HepG2 (cell line): ENCODE results near the gene NOS1.

ENCODE experiments used
- BCL6 ChIP-seq: IDR thresholded peaks from 2 replicates; pipeline ENCODE4 v1.6.1; 2016; ENCODE audit warnings: missing genetic modification reagents, missing compliant biosample characterization
- CTCF ChIP-seq: sonication (generic); formaldehyde crosslinking; IDR thresholded peaks from 2 replicates; pipeline ENCODE4 v1.5.0; 2020; ENCODE audit warnings: mild to moderate bottlenecking, missing genetic modification reagents, moderate library complexity
- FOSL2 ChIP-seq: sonication (generic); formaldehyde crosslinking; IDR thresholded peaks from 2 replicates; pipeline ENCODE4 v1.4.0; 2020; ENCODE audit warnings: missing genetic modification reagents
- KLF16 ChIP-seq, 2 experiments: sonication (generic) in 1 of 2; formaldehyde crosslinking in 1 of 2; IDR thresholded peaks; 2 replicates each; pipeline versions ENCODE4 v1.6.1 to v1.8.0; 2016 to 2023; ENCODE audit warnings: missing genetic modification reagents in 2 of 2, missing compliant biosample characterization in 1 of 2
- SMYD3 ChIP-seq: sonication (generic); formaldehyde crosslinking; IDR thresholded peaks from 2 replicates; pipeline ENCODE4 v1.8.1; 2023; ENCODE audit warnings: mild to moderate bottlenecking, missing genetic modification reagents
- ZNF232 ChIP-seq: sonication (generic); formaldehyde crosslinking; IDR thresholded peaks from 2 replicates; pipeline ENCODE4 v1.4.0; 2020; ENCODE audit warnings: missing genetic modification reagents, borderline replicate concordance
- ZNF331 ChIP-seq: sonication (generic); formaldehyde crosslinking; IDR thresholded peaks from 2 replicates; pipeline ENCODE4 v1.4.0; 2020; ENCODE audit warnings: missing genetic modification reagents
- TF ChIP-seq, protein P1 (sequence below): sonication (generic); formaldehyde crosslinking; IDR thresholded peaks from 2 replicates; pipeline ENCODE4 v1.8.1; 2022; ENCODE audit warnings: low read depth, mild to moderate bottlenecking, missing genetic modification reagents

GRCh38 chr12:117169548-117169947, 191.9 kb downstream of the NOS1 start:
- TF ChIP-seq ZNF232 (CRISPR knock-in tag) (no peak), KLF16 (CRISPR knock-in tag; IDR thresholded peaks at IDR 0.05) (no peak), BCL6 (CRISPR knock-in tag) (no peak), SMYD3 (no peak), FOSL2 (CRISPR knock-in tag) (no peak), CTCF (CRISPR knock-in tag) (no peak), ZNF331 (CRISPR knock-in tag) (no peak)
- TF ChIP-seq, protein P1, sequence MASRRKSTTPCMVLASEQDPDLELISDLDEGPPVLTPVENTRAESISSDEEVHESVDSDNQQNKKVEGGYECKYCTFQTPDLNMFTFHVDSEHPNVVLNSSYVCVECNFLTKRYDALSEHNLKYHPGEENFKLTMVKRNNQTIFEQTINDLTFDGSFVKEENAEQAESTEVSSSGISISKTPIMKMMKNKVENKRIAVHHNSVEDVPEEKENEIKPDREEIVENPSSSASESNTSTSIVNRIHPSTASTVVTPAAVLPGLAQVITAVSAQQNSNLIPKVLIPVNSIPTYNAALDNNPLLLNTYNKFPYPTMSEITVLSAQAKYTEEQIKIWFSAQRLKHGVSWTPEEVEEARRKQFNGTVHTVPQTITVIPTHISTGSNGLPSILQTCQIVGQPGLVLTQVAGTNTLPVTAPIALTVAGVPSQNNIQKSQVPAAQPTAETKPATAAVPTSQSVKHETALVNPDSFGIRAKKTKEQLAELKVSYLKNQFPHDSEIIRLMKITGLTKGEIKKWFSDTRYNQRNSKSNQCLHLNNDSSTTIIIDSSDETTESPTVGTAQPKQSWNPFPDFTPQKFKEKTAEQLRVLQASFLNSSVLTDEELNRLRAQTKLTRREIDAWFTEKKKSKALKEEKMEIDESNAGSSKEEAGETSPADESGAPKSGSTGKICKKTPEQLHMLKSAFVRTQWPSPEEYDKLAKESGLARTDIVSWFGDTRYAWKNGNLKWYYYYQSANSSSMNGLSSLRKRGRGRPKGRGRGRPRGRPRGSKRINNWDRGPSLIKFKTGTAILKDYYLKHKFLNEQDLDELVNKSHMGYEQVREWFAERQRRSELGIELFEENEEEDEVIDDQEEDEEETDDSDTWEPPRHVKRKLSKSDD, result no peak
